GM18868 (cell line): ENCODE results near the gene SHISAL1.

Source experiments
- ATAC-seq: cut with Tn5 transposase; IDR thresholded peaks from one replicate; pipeline ENCODE4 v1.9.1; 2021; ENCODE audit warnings: mild to moderate bottlenecking, moderate library complexity; ENCODE audit not compliant: unreplicated experiment

Gene SHISAL1

GRCh38 chr22:44344407-44344806 is 31.7 kb upstream of the SHISAL1 start:
- no peak for ATAC-seq

DNA sequence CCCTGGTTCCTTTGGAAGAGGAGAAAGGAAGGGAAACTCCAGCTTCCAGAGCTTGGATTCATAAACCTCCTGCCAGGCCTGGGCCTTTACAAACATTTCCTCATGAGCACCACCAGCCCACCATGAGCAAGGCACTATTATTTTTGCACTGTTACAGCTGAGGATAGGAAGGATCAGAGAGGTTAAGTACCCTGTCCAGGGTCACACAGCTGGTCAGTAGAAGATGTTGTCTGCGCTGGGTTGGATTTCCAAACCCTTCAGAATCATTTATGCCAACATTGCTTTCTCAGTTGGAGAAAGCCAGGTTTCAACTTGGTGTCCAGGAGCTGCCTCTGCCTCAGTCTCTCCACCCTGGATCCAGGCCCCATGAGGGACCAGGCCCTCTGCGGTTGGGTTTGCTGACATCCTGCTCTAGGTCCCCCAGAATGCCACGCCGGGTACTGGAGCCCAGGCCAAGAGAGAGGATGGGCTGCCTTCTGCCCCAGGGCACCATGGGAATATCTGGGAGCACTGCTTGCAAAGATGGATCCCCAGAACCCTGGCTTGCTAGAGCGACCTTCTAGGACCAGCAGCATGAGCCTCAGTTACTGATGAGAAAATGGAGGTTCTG is 29.7 kb upstream of the SHISAL1 start:
- ATAC-seq: no peak

- no peak for ATAC-seq
Observed at GRCh38 chr22:44341431-44342346, 28.9 kb upstream of the SHISAL1 start.

GRCh38 chr22:44340271-44341239 is 27.8 kb upstream of the SHISAL1 start:
- no peak for ATAC-seq

- no peak for ATAC-seq
Observed at GRCh38 chr22:44338906-44339305, 26.2 kb upstream of the SHISAL1 start.

DNA sequence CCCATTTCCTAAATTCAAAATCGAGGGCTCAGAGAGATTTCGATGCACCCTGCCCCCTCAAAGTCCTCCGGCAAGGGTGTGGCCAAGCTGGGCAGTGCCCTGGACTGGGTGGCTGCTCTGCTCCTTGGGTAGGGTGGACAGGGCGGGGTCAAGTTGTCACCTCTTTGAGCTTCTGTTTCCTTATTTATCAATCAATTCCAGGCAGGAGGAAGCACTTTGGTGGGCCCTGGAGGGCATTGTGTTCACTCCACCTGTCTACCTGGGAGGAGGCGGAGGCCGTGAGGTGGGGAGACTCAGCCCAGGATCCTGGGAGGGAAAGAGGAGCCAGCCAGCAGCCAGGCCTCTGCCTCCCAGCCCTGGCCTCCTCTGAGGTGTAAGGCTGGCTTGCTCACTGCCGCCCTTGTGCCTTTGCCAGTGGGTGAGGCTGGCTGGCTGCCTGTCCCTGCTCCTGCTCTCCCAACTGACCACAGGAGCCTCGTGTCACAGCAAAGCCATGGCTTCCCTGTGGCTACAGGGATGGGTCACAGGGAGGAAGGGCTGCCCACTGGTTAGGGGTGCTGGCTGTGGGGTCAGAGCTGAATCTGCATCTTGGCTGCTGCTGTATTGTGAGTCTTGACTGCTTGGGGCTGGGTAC is 25.5 kb upstream of the SHISAL1 start:
- ATAC-seq: no peak

GRCh38 chr22:44337678-44338004 is 24.9 kb upstream of the SHISAL1 start:
- no peak for ATAC-seq

- ATAC-seq: no peak
Observed at GRCh38 chr22:44336962-44337677, 24.4 kb upstream of the SHISAL1 start.

GRCh38 chr22:44335903-44336803 is 23.4 kb upstream of the SHISAL1 start:
- ATAC-seq: no peak

DNA sequence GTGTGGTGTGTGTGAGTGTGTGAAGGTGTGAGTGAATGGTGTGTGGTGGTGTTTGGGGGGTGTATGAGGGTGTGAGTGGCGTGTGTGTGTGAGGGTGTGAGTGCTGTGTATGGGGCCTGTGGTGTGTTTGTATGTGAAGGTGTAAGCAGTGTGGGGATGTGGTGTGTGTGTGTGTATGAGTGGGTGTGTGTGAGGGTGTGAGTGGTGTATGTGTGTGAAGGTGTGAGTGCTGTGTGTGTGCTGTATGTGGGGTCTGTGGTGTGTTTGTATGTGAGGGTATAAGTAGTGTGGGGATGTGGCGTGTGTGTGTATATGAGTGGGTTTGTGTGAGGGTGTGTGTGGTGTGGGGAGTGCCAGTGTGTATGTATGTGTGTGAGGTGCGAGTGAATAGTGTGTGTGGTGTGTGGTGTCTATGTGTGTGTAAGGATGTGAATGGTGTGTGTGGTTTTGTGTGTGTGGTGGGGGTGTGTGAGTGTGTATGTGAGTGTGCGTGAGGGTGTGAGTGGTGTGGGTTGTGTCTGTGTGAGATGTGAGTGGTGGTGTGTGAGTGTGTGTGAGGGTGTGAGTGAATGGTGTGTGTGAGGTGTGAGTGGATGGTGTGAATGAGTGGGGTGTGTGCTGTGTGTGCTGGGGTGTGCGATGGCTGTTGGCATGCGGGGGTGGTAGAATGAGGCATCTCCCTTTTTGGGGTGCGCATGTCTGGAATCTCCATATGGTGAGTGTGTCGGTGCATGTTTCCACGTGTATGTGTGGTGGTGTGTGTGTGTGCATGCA is 22.5 kb upstream of the SHISAL1 start:
- no peak for ATAC-seq

DNA sequence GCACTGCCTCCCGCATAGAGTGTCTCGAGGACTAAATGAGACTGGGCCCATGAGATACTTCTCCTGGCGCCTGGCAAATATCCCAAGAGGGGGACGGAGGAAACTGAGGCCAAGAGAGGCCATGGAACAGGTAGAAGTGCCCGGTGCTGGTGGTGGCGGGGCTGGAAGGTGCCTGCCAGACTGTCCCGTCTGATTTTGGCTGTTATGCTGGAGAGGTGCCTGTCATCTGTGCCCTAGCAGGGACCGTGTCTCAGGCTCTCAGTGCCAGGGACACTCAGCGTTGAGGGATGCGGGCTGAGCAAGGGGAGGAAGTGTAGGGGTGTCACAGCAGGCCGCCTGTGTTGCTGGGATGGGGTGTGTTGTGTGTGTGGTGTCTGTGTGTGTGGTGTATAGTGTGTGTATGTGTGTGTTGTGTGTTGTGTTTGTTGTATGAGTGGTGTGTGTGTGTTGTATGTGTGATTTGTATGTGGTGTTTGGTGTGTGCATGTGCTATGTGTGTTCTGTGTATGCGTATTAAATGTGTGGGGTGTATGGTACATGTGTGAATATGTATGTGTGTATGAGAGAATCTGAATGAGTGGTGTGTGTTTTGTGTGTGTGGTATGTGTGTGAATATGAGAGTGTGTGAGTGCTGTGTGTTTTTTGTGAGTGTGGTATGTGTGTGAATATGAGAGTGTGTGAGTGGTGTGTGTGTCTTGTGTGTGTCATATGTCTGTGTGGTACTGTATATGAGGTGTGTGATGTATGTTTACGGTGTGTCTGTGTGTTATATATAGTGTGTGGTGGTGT is 21.3 kb upstream of the SHISAL1 start:
- ATAC-seq: no peak

GRCh38 chr22:44332946-44333345 is 20.2 kb upstream of the SHISAL1 start:
- ATAC-seq: no peak

DNA sequence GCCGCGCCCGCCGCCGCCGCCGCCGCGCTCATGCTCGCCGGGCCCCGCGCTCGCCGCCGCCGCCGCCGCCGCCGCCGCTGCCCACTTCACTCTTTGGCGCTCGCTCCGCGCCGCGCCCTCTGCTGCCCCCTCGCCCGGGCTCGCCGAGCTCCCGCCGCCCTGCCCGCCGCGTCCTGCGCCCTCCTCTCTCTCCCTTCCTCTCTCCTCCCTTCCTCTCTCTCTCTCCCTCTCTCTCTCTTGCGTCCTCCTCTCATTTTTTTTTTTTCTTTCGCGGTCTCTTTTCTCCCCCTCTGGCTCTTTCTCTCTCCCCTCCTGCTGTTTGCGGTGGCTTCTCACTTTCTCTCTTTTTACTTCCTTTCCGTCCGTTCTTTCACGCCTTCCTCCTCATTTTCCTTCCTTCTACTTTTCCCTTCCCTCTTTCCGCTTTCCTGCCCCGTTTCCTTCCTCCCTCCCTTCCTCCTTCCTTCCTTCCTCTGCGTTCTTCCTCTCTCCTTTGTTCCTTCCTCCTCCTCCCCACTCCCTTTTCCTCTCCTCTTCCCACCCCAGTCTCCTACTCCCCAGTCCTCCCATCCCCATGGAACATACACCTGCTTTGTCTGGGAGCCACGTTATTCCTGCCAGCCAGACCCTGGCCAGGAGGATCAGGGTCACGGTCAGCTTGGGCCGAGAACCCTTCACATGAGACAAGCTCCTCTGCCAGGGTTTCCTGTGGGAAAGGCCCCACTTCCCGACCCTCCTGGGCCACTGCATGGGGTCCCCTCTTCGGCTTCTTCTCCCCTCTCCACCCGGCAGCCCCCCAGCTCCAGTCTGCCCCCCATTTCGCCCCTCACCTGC is 19.3 kb upstream of the SHISAL1 start:
- ATAC-seq: no peak

- no peak for ATAC-seq
Observed at GRCh38 chr22:44330744-44331660, 18.3 kb upstream of the SHISAL1 start.

GRCh38 chr22:44330188-44330743 is 17.5 kb upstream of the SHISAL1 start:
- ATAC-seq: no peak
